Prostate gland (tissue), 2 donors: Measurements from ENCODE around the gene ZNF460.

Experiments
- POLR2A ChIP-seq: fragments of 450-650 bp; IDR thresholded peaks from one replicate; pipeline ENCODE4 v1.6.1; 2016; ENCODE audit warnings: antibody characterized with exemption, mild to moderate bottlenecking
- POLR2AphosphoS5 ChIP-seq: sonication (generic); formaldehyde crosslinking; IDR thresholded peaks from one replicate; pipeline ENCODE4 v1.6.1; 2017; ENCODE audit warnings: antibody characterized with exemption
- TF ChIP-seq, protein P1 (sequence below), 4 experiments: fragments of 200-600 bp in 2 of 4; fragments of 450-650 bp in 2 of 4; sonication (generic) in 2 of 4; IDR thresholded peaks; 1 replicate in 3 of 4; 2 replicates in 1 of 4; pipeline ENCODE4 v1.5.1; 2016 to 2019; ENCODE audit warnings: antibody characterized with exemption in 4 of 4, mild to moderate bottlenecking in 2 of 4, moderate library complexity in 2 of 4

DNA sequence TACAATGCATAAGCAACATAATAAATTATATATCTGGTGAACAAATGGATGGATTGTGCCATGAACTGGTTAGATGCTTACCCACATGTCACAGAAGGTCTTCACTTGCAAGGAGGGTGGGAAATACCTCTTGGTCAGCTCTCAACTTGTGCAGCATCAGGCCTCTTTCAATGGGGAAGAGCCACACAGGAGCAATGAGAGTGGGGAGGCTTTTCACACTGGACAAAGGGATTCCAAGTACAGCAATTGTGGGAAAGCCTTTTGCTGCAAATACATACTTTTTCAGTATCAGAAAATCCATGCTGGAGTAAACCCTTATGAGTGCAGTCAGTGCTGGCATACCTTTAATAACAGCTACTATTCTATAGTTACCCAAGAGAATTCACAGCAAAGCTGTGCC is 28.2 kb downstream of the ZNF460 start:
- TF ChIP-seq, protein P1, sequence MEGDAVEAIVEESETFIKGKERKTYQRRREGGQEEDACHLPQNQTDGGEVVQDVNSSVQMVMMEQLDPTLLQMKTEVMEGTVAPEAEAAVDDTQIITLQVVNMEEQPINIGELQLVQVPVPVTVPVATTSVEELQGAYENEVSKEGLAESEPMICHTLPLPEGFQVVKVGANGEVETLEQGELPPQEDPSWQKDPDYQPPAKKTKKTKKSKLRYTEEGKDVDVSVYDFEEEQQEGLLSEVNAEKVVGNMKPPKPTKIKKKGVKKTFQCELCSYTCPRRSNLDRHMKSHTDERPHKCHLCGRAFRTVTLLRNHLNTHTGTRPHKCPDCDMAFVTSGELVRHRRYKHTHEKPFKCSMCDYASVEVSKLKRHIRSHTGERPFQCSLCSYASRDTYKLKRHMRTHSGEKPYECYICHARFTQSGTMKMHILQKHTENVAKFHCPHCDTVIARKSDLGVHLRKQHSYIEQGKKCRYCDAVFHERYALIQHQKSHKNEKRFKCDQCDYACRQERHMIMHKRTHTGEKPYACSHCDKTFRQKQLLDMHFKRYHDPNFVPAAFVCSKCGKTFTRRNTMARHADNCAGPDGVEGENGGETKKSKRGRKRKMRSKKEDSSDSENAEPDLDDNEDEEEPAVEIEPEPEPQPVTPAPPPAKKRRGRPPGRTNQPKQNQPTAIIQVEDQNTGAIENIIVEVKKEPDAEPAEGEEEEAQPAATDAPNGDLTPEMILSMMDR (IDR thresholded peaks at IDR 0.05): no peak
- no peak for TF ChIP-seq POLR2A
- no peak for TF ChIP-seq POLR2AphosphoS5
